Hepatocyte (in vitro differentiated cells): ENCODE measurements around the gene KDM4B. TPM values are rescaled to one million over a fixed set of nuclear protein-coding genes. Genes with fewer than 3 reads are reported as not detected.

Experiments
- DNase-seq: peaks from one replicate; pipeline ENCODE4 v3.0.0-alpha.2; 2016; ENCODE audit warnings: low spot score
- H2AFZ ChIP-seq: fragments of 200-600 bp; sonication (generic); 2 replicates; pipeline ENCODE4 v1.6.0; 2016; ENCODE audit warnings: antibody characterized with exemption, mild to moderate bottlenecking
- H3K27ac ChIP-seq: fragments of 200-600 bp; sonication (generic); 2 replicates; pipeline ENCODE4 v1.5.1; 2016; ENCODE audit warnings: mild to moderate bottlenecking
- H3K27me3 ChIP-seq: fragments of 200-600 bp; sonication (generic); 2 replicates; pipeline ENCODE4 v1.6.1; 2016
- H3K36me3 ChIP-seq: fragments of 200-600 bp; sonication (generic); replicated peaks from 2 replicates; pipeline ENCODE4 v1.5.1; 2016; ENCODE audit warnings: low read depth; ENCODE audit not compliant: insufficient read depth
- H3K4me1 ChIP-seq: fragments of 200-600 bp; sonication (generic); 2 replicates; pipeline ENCODE4 v1.5.1; 2016; ENCODE audit warnings: mild to moderate bottlenecking, moderate library complexity; ENCODE audit not compliant: insufficient read depth
- H3K4me2 ChIP-seq: fragments of 200-600 bp; sonication (generic); 2 replicates; pipeline ENCODE4 v1.6.0; 2016
- H3K4me3 ChIP-seq: fragments of 200-600 bp; sonication (generic); 2 replicates; pipeline ENCODE4 v1.5.1; 2016; ENCODE audit warnings: mild to moderate bottlenecking
- H3K79me2 ChIP-seq: fragments of 200-600 bp; sonication (generic); 2 replicates; pipeline ENCODE4 v1.6.0; 2017; ENCODE audit warnings: mild to moderate bottlenecking
- H3K9me2 ChIP-seq: fragments of 200-600 bp; sonication (generic); replicated peaks from 2 replicates; pipeline ENCODE4 v1.6.0; 2017; ENCODE audit warnings: mild to moderate bottlenecking; ENCODE audit not compliant: insufficient read depth
- H3K9me3 ChIP-seq: fragments of 200-600 bp; sonication (generic); 2 replicates; pipeline ENCODE4 v1.5.1; 2016; ENCODE audit warnings: low read depth, mild to moderate bottlenecking
- H4K20me1 ChIP-seq: fragments of 200-600 bp; sonication (generic); 2 replicates; pipeline ENCODE4 v1.6.0; 2016; ENCODE audit warnings: mild to moderate bottlenecking; ENCODE audit not compliant: insufficient read depth, poor library complexity, severe bottlenecking
- EZH2 ChIP-seq: fragments of 200-600 bp; sonication (generic); IDR thresholded peaks from 2 replicates; pipeline ENCODE4 v1.6.1; 2016; ENCODE audit warnings: antibody characterized with exemption, mild to moderate bottlenecking, borderline replicate concordance
- EZH2phosphoT487 ChIP-seq: fragments of 200-600 bp; sonication (generic); IDR thresholded peaks from one replicate; pipeline ENCODE4 v1.6.1; 2018; ENCODE audit warnings: antibody characterized with exemption, mild to moderate bottlenecking, low read depth, moderate library complexity; ENCODE audit not compliant: unreplicated experiment, severe bottlenecking
- WGBS: methylation state at CpG from one replicate; pipeline ENCODE4 v1.1.6; 2016; ENCODE audit warnings: low lambda C conversion rate; ENCODE audit errors: missing lambda C conversion rate; 5-methylcytosine and 5-hydroxymethylcytosine counted together
- polyA plus RNA-seq: library from polyadenylated mRNA; unstranded; fragments of >200 nt; fragmentation: Nextera tagmentation; extraction: Ambion mirVana; gene quantifications from 2 replicates; pipeline ENCODE4 v1.2.1, GENCODE V29; 2016
- total RNA-seq: library from RNA; depleted of rRNA; stranded (reverse); fragments of >200 nt; gene quantifications from 2 replicates; pipeline ENCODE4 v1.2.3, GENCODE V29; 2014
- TF ChIP-seq, protein P1 (sequence below): fragments of 200-600 bp; sonication (generic); IDR thresholded peaks from 2 replicates; pipeline ENCODE4 v1.5.1; 2016; ENCODE audit warnings: antibody characterized with exemption, mild to moderate bottlenecking; ENCODE audit not compliant: poor library complexity

KDM4B gene
- total and polyA plus RNA-seq, 2 experiments from 2014 or later = 22.2 to 29.6 TPM

DNA sequence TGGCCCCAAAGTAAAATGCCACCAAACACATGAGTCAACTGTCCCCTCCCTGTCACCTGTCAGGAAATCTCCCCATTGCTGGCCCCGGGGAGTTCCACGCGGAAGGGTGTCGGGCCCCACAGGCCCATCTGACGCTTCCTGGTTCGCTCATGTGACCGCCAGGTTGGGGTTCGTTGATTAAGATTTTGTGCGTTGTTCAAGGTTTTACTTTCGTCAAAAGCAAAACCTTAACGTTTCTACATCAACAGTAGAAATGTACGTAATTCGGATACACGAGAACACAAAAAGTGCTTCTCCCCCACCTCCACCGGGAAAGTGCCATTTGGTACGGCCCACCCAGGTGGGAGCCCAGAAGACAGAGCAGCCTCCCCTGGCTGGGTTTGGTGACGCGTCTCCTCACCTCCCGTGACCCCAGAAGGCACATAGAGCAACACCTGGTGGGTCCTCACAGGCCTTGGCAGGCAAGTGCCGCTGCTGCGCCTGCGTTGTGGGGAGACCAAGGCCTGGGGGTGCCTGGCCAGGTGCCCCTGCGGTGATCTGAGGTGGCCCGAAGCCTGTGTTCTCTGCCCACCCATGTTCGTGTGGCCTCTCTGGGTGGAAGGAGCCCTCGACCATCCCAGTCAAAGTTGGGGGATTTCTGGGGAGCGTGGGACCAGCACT, 161.6 kb downstream of the KDM4B start:
- 94% methylated on average over 27 of the region's 27 CpGs for WGBS
- Histone ChIP-seq H3K4me1 (peaks cover 43% of the 10 kb centered on the region), H3K9me2 (no peaks in the 10 kb centered on the region), H3K27me3 (no peaks in the 10 kb centered on the region), H3K4me2 (no peak overlapping the region), H3K79me2 (no peaks in the 10 kb centered on the region), H4K20me1 (no peaks in the 10 kb centered on the region), H2AFZ (no peak overlapping the region), H3K4me3 (no peak overlapping the region), H3K27ac (peak overlapping the region; percentile 92), H3K9me3 (no peaks in the 10 kb centered on the region), H3K36me3 (no peaks in the 10 kb centered on the region)
- TF ChIP-seq EZH2phosphoT487 (no peak), EZH2 (no peak)
- TF ChIP-seq, protein P1, sequence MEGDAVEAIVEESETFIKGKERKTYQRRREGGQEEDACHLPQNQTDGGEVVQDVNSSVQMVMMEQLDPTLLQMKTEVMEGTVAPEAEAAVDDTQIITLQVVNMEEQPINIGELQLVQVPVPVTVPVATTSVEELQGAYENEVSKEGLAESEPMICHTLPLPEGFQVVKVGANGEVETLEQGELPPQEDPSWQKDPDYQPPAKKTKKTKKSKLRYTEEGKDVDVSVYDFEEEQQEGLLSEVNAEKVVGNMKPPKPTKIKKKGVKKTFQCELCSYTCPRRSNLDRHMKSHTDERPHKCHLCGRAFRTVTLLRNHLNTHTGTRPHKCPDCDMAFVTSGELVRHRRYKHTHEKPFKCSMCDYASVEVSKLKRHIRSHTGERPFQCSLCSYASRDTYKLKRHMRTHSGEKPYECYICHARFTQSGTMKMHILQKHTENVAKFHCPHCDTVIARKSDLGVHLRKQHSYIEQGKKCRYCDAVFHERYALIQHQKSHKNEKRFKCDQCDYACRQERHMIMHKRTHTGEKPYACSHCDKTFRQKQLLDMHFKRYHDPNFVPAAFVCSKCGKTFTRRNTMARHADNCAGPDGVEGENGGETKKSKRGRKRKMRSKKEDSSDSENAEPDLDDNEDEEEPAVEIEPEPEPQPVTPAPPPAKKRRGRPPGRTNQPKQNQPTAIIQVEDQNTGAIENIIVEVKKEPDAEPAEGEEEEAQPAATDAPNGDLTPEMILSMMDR = no peak
- no peak for DNase-seq

DNA sequence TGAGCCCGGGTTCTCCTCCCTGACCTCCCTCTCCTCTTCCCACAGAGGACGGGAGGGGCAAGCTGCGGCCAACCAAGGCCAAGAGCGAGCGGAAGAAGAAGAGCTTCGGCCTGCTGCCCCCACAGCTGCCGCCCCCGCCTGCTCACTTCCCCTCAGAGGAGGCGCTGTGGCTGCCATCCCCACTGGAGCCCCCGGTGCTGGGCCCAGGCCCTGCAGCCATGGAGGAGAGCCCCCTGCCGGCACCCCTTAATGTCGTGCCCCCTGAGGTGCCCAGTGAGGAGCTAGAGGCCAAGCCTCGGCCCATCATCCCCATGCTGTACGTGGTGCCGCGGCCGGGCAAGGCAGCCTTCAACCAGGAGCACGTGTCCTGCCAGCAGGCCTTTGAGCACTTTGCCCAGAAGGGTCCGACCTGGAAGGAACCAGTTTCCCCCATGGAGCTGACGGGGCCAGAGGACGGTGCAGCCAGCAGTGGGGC, 162.2 kb downstream of the KDM4B start:
- H3K4me2 ChIP-seq = no peak overlapping the region
- H3K79me2 ChIP-seq = no peaks in the 10 kb centered on the region
- TF ChIP-seq EZH2 (no peak), EZH2phosphoT487 (no peak)
- TF ChIP-seq, protein P1 = no peak
- no peak overlapping the region for H2AFZ ChIP-seq
- DNase-seq = no peak
- WGBS = 84% methylated on average over 16 of the region's 21 CpGs
- H4K20me1 ChIP-seq = no peaks in the 10 kb centered on the region
- no peak overlapping the region for H3K4me3 ChIP-seq
- H3K27ac ChIP-seq = peak overlapping the region; percentile 92
- H3K9me2 ChIP-seq = no peaks in the 10 kb centered on the region
- no peaks in the 10 kb centered on the region for H3K36me3 ChIP-seq
- no peaks in the 10 kb centered on the region for H3K9me3 ChIP-seq
- H3K4me1 ChIP-seq = peaks cover 37% of the 10 kb centered on the region
- no peaks in the 10 kb centered on the region for H3K27me3 ChIP-seq

DNA sequence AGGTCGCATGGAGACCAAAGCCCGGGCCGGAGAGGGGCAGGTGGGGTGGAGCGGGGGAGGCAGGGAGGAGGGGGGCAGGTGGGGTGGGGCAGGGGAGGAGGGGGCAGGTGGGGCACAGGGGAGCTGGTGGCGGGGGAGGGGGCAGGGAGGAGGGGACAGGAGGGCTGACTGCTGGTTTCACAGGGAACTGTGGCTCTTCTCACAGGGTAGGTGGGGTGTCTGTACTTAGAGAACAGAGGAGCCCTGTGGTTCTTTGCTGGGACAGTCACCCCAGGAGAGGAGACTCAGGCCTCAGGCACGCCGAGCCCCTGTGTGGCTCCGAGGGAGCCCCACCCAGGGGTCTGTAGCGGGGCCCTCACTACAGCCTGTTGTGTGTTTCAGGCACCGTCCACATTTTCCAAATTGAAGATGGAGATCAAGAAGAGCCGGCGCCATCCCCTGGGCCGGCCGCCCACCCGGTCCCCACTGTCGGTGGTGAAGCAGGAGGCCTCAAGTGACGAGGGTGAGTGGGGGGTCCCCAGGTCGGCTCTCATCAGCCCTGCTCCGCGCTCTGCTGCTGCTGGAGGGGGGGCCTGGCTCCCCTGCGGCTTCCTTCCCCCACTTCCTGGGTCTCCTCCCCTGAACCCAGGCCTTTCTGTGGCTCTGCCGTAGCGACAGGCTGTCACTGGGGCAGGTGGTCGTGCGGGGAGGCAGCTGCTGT, 162.7 kb downstream of the KDM4B start:
- no peaks in the 10 kb centered on the region for H3K27me3 ChIP-seq
- H3K36me3 ChIP-seq = no peaks in the 10 kb centered on the region
- H3K4me3 ChIP-seq = no peak overlapping the region
- 67% methylated on average over 24 of the region's 25 CpGs for WGBS
- no peaks in the 10 kb centered on the region for H3K9me2 ChIP-seq
- peak overlapping the region; percentile 92 for H3K27ac ChIP-seq
- no peaks in the 10 kb centered on the region for H3K9me3 ChIP-seq
- TF ChIP-seq, protein P1 = no peak
- TF ChIP-seq EZH2phosphoT487 = no peak
- TF ChIP-seq EZH2 = no peak
- H3K4me1 ChIP-seq = peaks cover 31% of the 10 kb centered on the region
- H4K20me1 ChIP-seq = no peaks in the 10 kb centered on the region
- no peaks in the 10 kb centered on the region for H3K79me2 ChIP-seq
- peak; percentile 70 for DNase-seq
- no peak overlapping the region for H2AFZ ChIP-seq
- H3K4me2 ChIP-seq = peak overlapping the region; percentile 67
